Bone marrow (tissue), 2 donors: ENCODE data around the gene RPL37A.
A peak's percentile ranks its signal among the peaks of the same experiment; 100 is the strongest.

ENCODE experiments used
- DNase-seq, 2 donors: peaks; one replicate each; lab custom pipeline; 2025; lab: John Stamatoyannopoulos, UW

The RPL37A gene

GRCh38 chr2:216490061-216490460 is 8.6 kb upstream of the RPL37A start:
- no peak for DNase-seq

- DNase-seq: no peak
Measured at GRCh38 chr2:216491793-216492596, 6.6 kb upstream of the RPL37A start.

- DNase-seq: no peak
Measured at GRCh38 chr2:216492597-216493333, 5.9 kb upstream of the RPL37A start.

- DNase-seq: no peak
Measured at GRCh38 chr2:216493334-216493685, 5.3 kb upstream of the RPL37A start.

GRCh38 chr2:216495656-216496055 is 3.0 kb upstream of the RPL37A start:
- DNase-seq: peak in 1 of 2 donors; percentile 80

GRCh38 chr2:216497382-216498069 is 1.1 kb upstream of the RPL37A start:
- DNase-seq: no peak

- DNase-seq: no peak
Measured at GRCh38 chr2:216498070-216498378, 620 bp upstream of the RPL37A start.

- DNase-seq: no peak
Measured at GRCh38 chr2:216499641-216500218, 1.1 kb downstream of the RPL37A start.

- no peak for DNase-seq
Measured at GRCh38 chr2:216500572-216500971, 1.9 kb downstream of the RPL37A start.

GRCh38 chr2:216501854-216502253 is 3.2 kb downstream of the RPL37A start:
- DNase-seq: no peak

GRCh38 chr2:216502381-216503158 is 3.9 kb downstream of the RPL37A start:
- DNase-seq: no peak

- no peak for DNase-seq
Measured at GRCh38 chr2:216503159-216503629, 4.5 kb downstream of the RPL37A start.

- DNase-seq: no peak
Measured at GRCh38 chr2:216503697-216504375, 5.2 kb downstream of the RPL37A start.

- no peak for DNase-seq
Measured at GRCh38 chr2:216504376-216504762, 5.7 kb downstream of the RPL37A start.

GRCh38 chr2:216505133-216506106 is 6.8 kb downstream of the RPL37A start:
- no peak for DNase-seq

- no peak for DNase-seq
Measured at GRCh38 chr2:216507220-216508160, 8.8 kb downstream of the RPL37A start.

- DNase-seq: no peak
Measured at GRCh38 chr2:216508229-216508628, 9.6 kb downstream of the RPL37A start.

- no peak for DNase-seq
Measured at GRCh38 chr2:216516730-216517350, 18.2 kb downstream of the RPL37A start.
